ENCODE results near the gene CRX.

DNA sequence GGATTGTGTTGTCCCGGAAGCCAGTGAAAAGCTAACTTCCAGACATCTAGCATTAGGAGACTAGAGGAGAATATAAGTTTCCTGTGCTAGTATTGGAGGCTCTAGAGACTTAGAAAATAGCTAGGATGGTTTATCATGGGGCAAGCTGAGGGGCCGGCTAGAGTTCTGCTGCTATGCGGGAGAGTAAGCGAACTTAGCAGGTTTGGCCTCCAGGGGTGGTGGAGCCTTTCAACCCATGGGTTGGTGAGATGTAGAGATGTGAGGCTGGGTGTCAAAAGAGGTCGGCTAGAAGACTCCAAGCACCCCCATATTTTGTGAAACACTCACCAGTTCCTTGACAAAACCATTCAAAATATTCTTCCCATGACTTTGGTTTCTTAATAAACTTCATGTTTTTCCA is 60.0 kb downstream of the CRX start:
- no peak for TF ChIP-seq CTCF (IDR thresholded peaks at IDR 0.05; ENCODE audit: borderline replicate concordance, extremely low read depth, low read length, poor library complexity, severe bottlenecking)
- TF ChIP-seq EZH2 (IDR thresholded peaks at IDR 0.05; ENCODE audit: borderline replicate concordance, low read depth, low read length, severe bottlenecking): no peak
